Naive thymus-derived CD4-positive, alpha-beta T cell (primary cell): ENCODE measurements around the gene MYH14. TPM values are rescaled to one million over a fixed set of nuclear protein-coding genes. Genes with fewer than 3 reads are reported as not detected.
A peak's percentile ranks its signal among the peaks of the same experiment; 100 is the strongest.

Experiments
- ATAC-seq: fragments of 150-1000 bp; cut with Tn5 transposase; 2 replicates; pipeline ENCODE4 v1.10.0; 2021; ENCODE audit warnings: mild to moderate bottlenecking, moderate library complexity
- CTCF ChIA-PET: fragments of 350-600 bp; sonication (Branson Sonifier 250); formaldehyde crosslinking; loops from one replicate; lab custom pipeline; 2021; ENCODE audit warnings: antibody characterized with exemption; lab: Charles Lee
- POLR2A ChIA-PET: fragments of 350-600 bp; sonication (Branson Sonifier 250); formaldehyde crosslinking; loops from one replicate; lab custom pipeline; 2021; ENCODE audit warnings: antibody characterized with exemption, inconsistent platforms; lab: Charles Lee
- DNase-seq, 9 donors: peaks; one replicate each; pipeline versions ENCODE4 v3.0.0 to v3.0.0-alpha.2; 2020 to 2022; ENCODE audit warnings: mixed read lengths in 1 of 9
- H3K27ac ChIP-seq: one replicate; pipeline ENCODE4 v1.7.0; 2013; ENCODE audit warnings: mild to moderate bottlenecking, low read depth, low read length, moderate library complexity
- H3K27me3 ChIP-seq, 2 donors: one replicate each; pipeline ENCODE4 v1.7.0; 2013; ENCODE audit warnings: low read length in 2 of 2, mild to moderate bottlenecking in 2 of 2, moderate library complexity in 2 of 2; ENCODE audit not compliant: control insufficient read depth in 2 of 2, insufficient read depth in 2 of 2
- H3K36me3 ChIP-seq, 3 experiments: 1 replicate in 2 of 3; 2 replicates in 1 of 3; pipeline ENCODE4 v1.7.0; 2013; ENCODE audit warnings: low read length in 3 of 3, mild to moderate bottlenecking in 3 of 3, moderate library complexity in 1 of 3; ENCODE audit not compliant: insufficient read depth in 3 of 3, control insufficient read depth in 2 of 3
- H3K4me1 ChIP-seq, 2 donors: one replicate each; pipeline ENCODE4 v1.7.0; 2013; ENCODE audit warnings: low read length in 2 of 2, mild to moderate bottlenecking in 2 of 2, moderate library complexity in 1 of 2; ENCODE audit not compliant: control insufficient read depth in 2 of 2, insufficient read depth in 2 of 2
- H3K4me3 ChIP-seq: 2 replicates; pipeline ENCODE4 v1.7.0; 2013; ENCODE audit warnings: mild to moderate bottlenecking, low read length
- H3K9me3 ChIP-seq, 3 experiments: 1 replicate in 2 of 3; 2 replicates in 1 of 3; pipeline ENCODE4 v1.7.0; 2013; ENCODE audit warnings: low read length in 3 of 3; ENCODE audit not compliant: control insufficient read depth in 2 of 3
- H3K27ac Mint-ChIP-seq, 9 donors: one replicate each; pipeline ENCODE4 v1.8.0; 2020 to 2022; ENCODE audit warnings: mixed read lengths in 9 of 9, mild to moderate bottlenecking in 8 of 9, moderate library complexity in 5 of 9, inconsistent platforms in 2 of 9
- H3K27me3 Mint-ChIP-seq, 5 donors: one replicate each; pipeline ENCODE4 v1.8.0; 2021 to 2022; ENCODE audit warnings: mixed read lengths in 5 of 5, mild to moderate bottlenecking in 1 of 5
- H3K36me3 Mint-ChIP-seq, 5 donors: one replicate each; pipeline ENCODE4 v1.8.0; 2020 to 2022; ENCODE audit warnings: mixed read lengths in 5 of 5, mild to moderate bottlenecking in 3 of 5, inconsistent platforms in 1 of 5
- H3K4me1 Mint-ChIP-seq, 7 donors: one replicate each; pipeline ENCODE4 v1.8.0; 2020 to 2022; ENCODE audit warnings: mixed read lengths in 7 of 7, mild to moderate bottlenecking in 3 of 7, inconsistent platforms in 1 of 7
- H3K4me3 Mint-ChIP-seq, 10 donors: one replicate each; pipeline ENCODE4 v1.8.0; 2020 to 2022; ENCODE audit warnings: mild to moderate bottlenecking in 10 of 10, mixed read lengths in 10 of 10, moderate library complexity in 6 of 10, inconsistent platforms in 2 of 10
- H3K9me3 Mint-ChIP-seq, 11 donors: one replicate each; pipeline ENCODE4 v1.8.0; 2020 to 2022; ENCODE audit warnings: mixed read lengths in 11 of 11, mild to moderate bottlenecking in 4 of 11, inconsistent platforms in 1 of 11, moderate library complexity in 1 of 11
- intact Hi-C, 2 donors: fragments of 100-400 bp; cut with micrococcal nuclease; formaldehyde crosslinking; loops; one replicate each; pipeline ENCODE4 v1.15.1; 2023
- polyA plus RNA-seq, 2 donors: library from polyadenylated mRNA; unstranded; fragments of 300-500 nt; fragmentation: Illumina TruSeq; gene quantifications; one replicate each; pipeline ENCODE4 v1.2.3, GENCODE V29; 2021
- total RNA-seq, 6 experiments: library from RNA in 5 of 6; stranded (reverse) in 5 of 6; gene quantifications; 1 replicate in 5 of 6; 2 replicates in 1 of 6; pipeline ENCODE4 v1.2.3 and lab custom pipeline; 2021 to 2026

Gene MYH14
- total and polyA plus RNA-seq, 7 experiments from 2014 or later = not detected

GRCh38 chr19:50358483-50359327, 155.3 kb downstream of the MYH14 start:
- POLR2A ChIA-PET = interaction anchor here (0.7 to 3.2 kb wide), 8 partner anchors 10 to 429 kb away, joined by 3 to 19 read pairs (median 12); partner anchors contain the start of genes JOSD2, NR1H2 and POLD1
- ATAC-seq = peak; percentile 33
- CTCF ChIA-PET = interaction anchor here (1.6 to 2.3 kb wide), 2 partner anchors 30 to 197 kb away, joined by 4 to 12 read pairs; no protein-coding TSS in a partner anchor

GRCh38 chr19:50359328-50359818, 156.0 kb downstream of the MYH14 start:
- H3K36me3 ChIP-seq = no peaks in the 10 kb centered on the region
- ChIA-PET POLR2A (interaction anchor here (3.2 kb wide), 1 partner anchor 16 kb away, joined by 19 read pairs; the partner anchor contains the start of gene NR1H2), CTCF (no interaction called here)
- H3K27ac ChIP-seq = no peak overlapping the region
- Mint-ChIP-seq H3K36me3 (peaks cover 0 to 9% (median 0%) of the 10 kb centered on the region in 5 donors), H3K27ac (peak overlapping the region in 8 of 9 donors; percentile 92 to 99 (median 97)), H3K4me3 (peak overlapping the region; percentile 88 to 95 (median 92)), H3K4me1 (peaks cover 22 to 65% (median 55%) of the 10 kb centered on the region in 7 donors), H3K9me3 (peaks cover 0 to 4% (median 0%) of the 10 kb centered on the region in 11 donors), H3K27me3 (no peaks in the 10 kb centered on the region)
- DNase-seq = no peak
- no peak overlapping the region for H3K4me3 ChIP-seq
- no peak for ATAC-seq
- H3K9me3 ChIP-seq = no peaks in the 10 kb centered on the region
- intact Hi-C loops = no loop called here
- no peaks in the 10 kb centered on the region for H3K27me3 ChIP-seq
- H3K4me1 ChIP-seq = peaks cover 4 to 27% of the 10 kb centered on the region in 2 donors

More at GRCh38 chr19:50358483-50359327, 155.3 kb downstream of the MYH14 start:
- H3K36me3 Mint-ChIP-seq = peaks cover 0 to 9% (median 0%) of the 10 kb centered on the region in 5 donors
- Histone ChIP-seq H3K4me1 (peaks cover under 1 to 24% of the 10 kb centered on the region in 2 donors), H3K9me3 (no peaks in the 10 kb centered on the region), H3K27ac (peak overlapping the region; percentile 90), H3K27me3 (no peaks in the 10 kb centered on the region), H3K4me3 (peak overlapping the region; percentile 78), H3K36me3 (no peaks in the 10 kb centered on the region)
- peak; percentile 55 to 83 (median 77) for DNase-seq
- peaks cover 0 to 4% (median 0%) of the 10 kb centered on the region in 11 donors for H3K9me3 Mint-ChIP-seq
- H3K27ac Mint-ChIP-seq = peak overlapping the region; percentile 83 to 99 (median 96)
- intact Hi-C loops = loop anchor here (1.0 kb wide), 2 partner anchors 26 to 750 kb away; partner anchors contain the start of genes CTU1 (in 1 of the 2) and POLD1 (in 1 of the 2)
- peaks cover 22 to 61% (median 52%) of the 10 kb centered on the region in 7 donors for H3K4me1 Mint-ChIP-seq
- H3K27me3 Mint-ChIP-seq = no peaks in the 10 kb centered on the region
- peak overlapping the region; percentile 88 to 95 (median 92) for H3K4me3 Mint-ChIP-seq

Other genes with a start within 250 kb of the MYH14 start
- gene SIGLEC11, start 242.4 kb upstream of the MYH14 start, total RNA-seq = 1 to 10 TPM in 1 of 5 experiments, under 1 TPM in 3, not detected in 1; 0.14 to 1.3 (median 0.39) TPM
- not detected for gene SIGLEC11, start 242.4 kb upstream of the MYH14 start, polyA plus RNA-seq
- 100 to 1,000 TPM in 2 of 5 experiments, 10 to 100 TPM in 3; 70.6 to 121 (median 84.7) TPM for gene VRK3, start 178.2 kb upstream of the MYH14 start, total RNA-seq
- 10 to 100 TPM; 73.9 to 98.4 TPM for gene VRK3, start 178.2 kb upstream of the MYH14 start, polyA plus RNA-seq
- 10 to 100 TPM in 2 of 5 experiments, 1 to 10 TPM in 3; 6.3 to 13.9 (median 9.6) TPM for gene ZNF473, start 177.6 kb upstream of the MYH14 start, total RNA-seq
- gene ZNF473, start 177.6 kb upstream of the MYH14 start, polyA plus RNA-seq = 1 to 10 TPM; 2.8 to 7.5 TPM
- not detected for gene IZUMO2, start 40.3 kb upstream of the MYH14 start, total RNA-seq
- not detected for gene IZUMO2, start 40.3 kb upstream of the MYH14 start, polyA plus RNA-seq
- gene KCNC3, start 125.8 kb downstream of the MYH14 start, total RNA-seq = 10 to 100 TPM in 1 of 5 experiments, 1 to 10 TPM in 4; 1.9 to 11.1 (median 2.4) TPM
- not detected for gene KCNC3, start 125.8 kb downstream of the MYH14 start, polyA plus RNA-seq
- gene NAPSA, start 162.0 kb downstream of the MYH14 start, total RNA-seq = 1 to 10 TPM in 4 of 5 experiments, under 1 TPM in 1; 0.72 to 8.2 (median 4.5) TPM
- 1 to 10 TPM; 1.2 to 1.6 TPM for gene NAPSA, start 162.0 kb downstream of the MYH14 start, polyA plus RNA-seq
- gene NR1H2, start 172.8 kb downstream of the MYH14 start, total RNA-seq = 100 to 1,000 TPM in 4 of 5 experiments, 10 to 100 TPM in 1; 66.6 to 284 (median 114) TPM
- gene NR1H2, start 172.8 kb downstream of the MYH14 start, polyA plus RNA-seq = 100 to 1,000 TPM in 1 of 2 donors, 10 to 100 TPM in 1; 82.7 to 128 TPM
- 100 to 1,000 TPM in 1 of 5 experiments, 10 to 100 TPM in 4; 26.0 to 110 (median 40.8) TPM for gene POLD1, start 180.7 kb downstream of the MYH14 start, total RNA-seq
- gene POLD1, start 180.7 kb downstream of the MYH14 start, polyA plus RNA-seq = 10 to 100 TPM; 30.5 to 44.3 TPM
- gene SPIB, start 215.3 kb downstream of the MYH14 start, total RNA-seq = 1 to 10 TPM in 3 of 5 experiments, under 1 TPM in 2; 0.73 to 7.5 (median 1.5) TPM
- gene SPIB, start 215.3 kb downstream of the MYH14 start, polyA plus RNA-seq = under 1 TPM; 0.19 to 0.46 TPM
- under 1 TPM in 2 of 5 experiments, not detected in 3; 0.39 to 0.92 TPM for gene MYBPC2, start 229.3 kb downstream of the MYH14 start, total RNA-seq
- not detected for gene MYBPC2, start 229.3 kb downstream of the MYH14 start, polyA plus RNA-seq